Mucosa of stomach (tissue), 1 donor: Measurements from ENCODE around the gene CDK14.
"Not testable (repeated sequence)": the region's sequence is repeated elsewhere in the genome, so short reads cannot be mapped to it uniquely, and the experiment has no call there.

Experiments used
- H3K27me3 ChIP-seq: one replicate; pipeline ENCODE4 v1.7.0; 2013; ENCODE audit warnings: mild to moderate bottlenecking, low read length; ENCODE audit not compliant: control insufficient read depth, insufficient read depth
- H3K36me3 ChIP-seq: one replicate; pipeline ENCODE4 v1.7.0; 2013; ENCODE audit warnings: low read length; ENCODE audit not compliant: control insufficient read depth, insufficient read depth
- H3K4me1 ChIP-seq: one replicate; pipeline ENCODE4 v1.7.0; 2013; ENCODE audit warnings: mild to moderate bottlenecking, low read length; ENCODE audit not compliant: control insufficient read depth, insufficient read depth
- H3K4me3 ChIP-seq: one replicate; pipeline ENCODE4 v1.7.0; 2013; ENCODE audit warnings: low read length
- H3K9ac ChIP-seq: one replicate; pipeline ENCODE4 v1.7.0; 2013; ENCODE audit warnings: mild to moderate bottlenecking, low read length, moderate library complexity
- H3K9me3 ChIP-seq: one replicate; pipeline ENCODE4 v1.7.0; 2013; ENCODE audit warnings: mild to moderate bottlenecking, low read length, moderate library complexity; ENCODE audit not compliant: control insufficient read depth
- donor health status: Pancreatic carcinoma.

Gene CDK14

DNA sequence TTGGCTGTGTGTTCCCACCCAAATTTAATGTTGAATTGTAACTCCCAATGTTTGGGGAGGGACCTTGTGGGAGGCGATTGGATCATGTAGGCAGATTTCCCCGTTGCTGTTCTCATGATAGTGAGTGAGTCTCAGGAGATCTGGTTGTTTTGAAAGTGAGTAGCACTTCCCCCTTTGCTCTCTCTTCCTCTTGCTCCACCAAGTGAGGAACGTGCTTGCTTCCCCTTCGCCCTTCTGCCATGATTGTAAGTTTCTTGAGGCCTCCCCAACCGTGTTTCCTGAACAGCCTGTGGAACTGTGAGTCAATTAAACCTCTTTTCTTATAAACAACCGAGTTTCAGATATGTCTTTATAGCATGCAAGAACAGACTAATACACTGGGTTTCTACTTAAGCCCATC is 176.3 kb downstream of the CDK14 start:
- no peak overlapping the region for H3K4me3 ChIP-seq
- no peaks in the 10 kb centered on the region for H3K27me3 ChIP-seq
- H3K4me1 ChIP-seq: peaks cover 10% of the 10 kb centered on the region
- no peaks in the 10 kb centered on the region for H3K36me3 ChIP-seq
- no peaks in the 10 kb centered on the region for H3K9me3 ChIP-seq
- H3K9ac ChIP-seq: no peak overlapping the region

DNA sequence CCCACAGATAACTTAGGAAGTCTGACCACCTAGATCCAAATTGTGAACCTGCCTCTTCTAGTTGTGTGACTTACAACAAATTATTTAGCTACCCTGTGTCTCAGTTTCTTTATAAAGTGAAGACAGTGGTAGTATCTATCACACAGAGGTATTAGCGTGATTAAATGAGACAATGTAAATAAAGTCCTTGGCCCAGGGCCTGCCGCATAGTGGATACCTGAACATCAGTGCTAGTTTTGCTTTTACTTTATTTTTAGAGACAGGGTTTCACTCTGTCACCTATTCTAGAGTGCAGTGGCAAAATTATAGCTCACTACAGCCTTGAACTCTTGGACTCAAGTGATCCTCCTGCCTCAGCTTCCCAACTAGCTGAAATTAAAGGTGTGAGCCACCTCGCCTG is 177.1 kb downstream of the CDK14 start:
- H3K27me3 ChIP-seq: no peaks in the 10 kb centered on the region
- no peaks in the 10 kb centered on the region for H3K36me3 ChIP-seq
- H3K9ac ChIP-seq: no peak overlapping the region
- H3K4me1 ChIP-seq: peaks cover under 1% of the 10 kb centered on the region
- no peak overlapping the region for H3K4me3 ChIP-seq
- H3K9me3 ChIP-seq: no peaks in the 10 kb centered on the region

DNA sequence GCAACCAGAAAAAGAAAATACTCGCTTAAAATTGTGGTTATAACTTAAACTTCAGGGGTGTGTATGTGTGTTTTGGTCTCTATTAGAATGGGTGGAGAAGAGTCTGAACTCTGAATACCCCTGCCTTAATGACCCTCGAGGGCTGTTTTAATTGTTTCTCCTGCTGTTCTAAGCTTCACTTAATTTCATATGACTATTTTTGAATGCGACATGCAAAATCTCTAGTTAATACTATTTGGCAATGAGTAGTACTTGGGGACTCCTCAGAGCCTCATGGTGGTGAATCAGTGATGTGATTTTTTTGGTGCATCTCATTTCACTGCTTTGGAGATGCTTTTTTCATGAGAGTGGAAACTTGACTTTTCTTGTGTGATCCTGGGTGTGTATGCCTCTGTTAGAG is 178.6 kb downstream of the CDK14 start:
- Histone ChIP-seq H3K27me3 (no peaks in the 10 kb centered on the region), H3K4me3 (no peak overlapping the region), H3K36me3 (no peaks in the 10 kb centered on the region), H3K9me3 (no peaks in the 10 kb centered on the region), H3K4me1 (no peaks in the 10 kb centered on the region), H3K9ac (no peak overlapping the region)

DNA sequence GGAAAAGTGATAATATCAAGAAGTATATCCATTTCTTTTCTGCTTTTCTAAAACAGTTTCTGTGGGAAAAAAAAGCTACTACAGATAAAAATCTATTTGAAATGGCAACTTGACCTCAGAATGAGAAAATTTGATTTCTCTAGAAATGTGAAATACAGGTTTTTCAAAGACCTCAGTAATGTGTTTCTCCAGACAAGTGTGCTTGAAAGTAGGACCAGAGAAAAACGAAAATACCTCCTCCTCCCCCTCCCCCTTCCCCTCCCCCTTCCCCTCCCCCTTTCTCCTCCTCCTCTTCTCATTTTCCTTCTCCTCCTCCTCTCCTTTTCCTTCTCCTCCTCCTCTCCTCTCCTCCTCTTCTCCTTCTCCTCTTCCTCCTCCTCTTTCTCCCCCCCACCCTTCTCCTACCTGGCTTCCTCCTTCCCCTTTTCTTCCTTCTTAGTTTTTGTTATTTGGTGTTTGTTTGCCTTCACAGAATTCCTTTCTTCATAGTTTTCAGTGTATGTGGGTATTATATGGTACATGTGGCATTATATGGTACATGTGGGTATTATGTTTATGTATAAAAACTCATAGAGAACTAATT is 179.4 kb downstream of the CDK14 start:
- H3K9ac ChIP-seq: no peak overlapping the region

DNA sequence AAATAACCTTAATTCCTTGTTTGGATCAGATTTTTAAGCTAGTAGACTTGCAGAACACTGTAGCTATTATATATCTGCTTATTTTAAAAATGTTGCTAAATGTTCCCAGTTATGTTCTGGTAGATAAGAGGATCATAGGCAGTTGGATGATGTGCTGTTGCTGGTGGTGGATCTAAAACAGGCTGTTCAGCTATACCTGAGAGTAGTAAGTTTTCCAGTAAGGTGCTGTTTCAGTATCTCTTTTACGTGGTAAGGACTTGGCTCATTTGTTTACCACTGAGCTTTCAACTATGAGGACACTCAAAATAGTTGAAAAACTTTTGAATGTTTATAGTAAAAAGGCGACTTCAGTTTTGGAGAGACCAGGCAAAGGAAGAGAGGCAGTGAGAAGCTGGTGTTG is 180.9 kb downstream of the CDK14 start:
- Histone ChIP-seq H3K4me1 (no peaks in the 10 kb centered on the region), H3K27me3 (no peaks in the 10 kb centered on the region), H3K4me3 (no peak overlapping the region), H3K9me3 (no peaks in the 10 kb centered on the region), H3K9ac (no peak overlapping the region), H3K36me3 (no peaks in the 10 kb centered on the region)

More for the DNA sequence above, 179.4 kb downstream of the CDK14 start:
- H3K9me3 ChIP-seq: no peaks in the 10 kb centered on the region
- H3K27me3 ChIP-seq: no peaks in the 10 kb centered on the region
- no peak overlapping the region for H3K4me3 ChIP-seq
- no peaks in the 10 kb centered on the region for H3K4me1 ChIP-seq
- no peaks in the 10 kb centered on the region for H3K36me3 ChIP-seq

DNA sequence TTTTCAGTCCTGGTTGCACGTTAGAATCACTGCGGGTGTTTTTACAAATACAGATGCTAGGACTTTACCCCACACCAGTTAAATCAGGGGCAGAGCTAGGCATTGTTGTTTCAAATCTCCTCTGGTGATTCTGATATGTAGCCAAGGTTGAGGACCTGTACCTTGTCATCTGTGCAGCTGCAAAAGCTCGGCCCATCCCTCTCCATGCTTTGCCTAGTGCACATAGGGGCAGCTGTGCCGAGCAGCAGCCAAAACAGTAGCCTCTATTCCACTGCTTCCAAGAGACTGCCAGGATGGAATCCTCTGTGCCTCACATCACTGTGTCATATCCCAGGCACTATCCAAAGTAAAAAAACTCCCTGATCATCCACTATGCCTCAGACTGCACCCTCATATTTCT is 181.3 kb downstream of the CDK14 start:
- H3K27me3 ChIP-seq: no peaks in the 10 kb centered on the region
- no peaks in the 10 kb centered on the region for H3K36me3 ChIP-seq
- no peaks in the 10 kb centered on the region for H3K9me3 ChIP-seq
- no peak overlapping the region for H3K9ac ChIP-seq
- H3K4me3 ChIP-seq: no peak overlapping the region
- no peaks in the 10 kb centered on the region for H3K4me1 ChIP-seq

DNA sequence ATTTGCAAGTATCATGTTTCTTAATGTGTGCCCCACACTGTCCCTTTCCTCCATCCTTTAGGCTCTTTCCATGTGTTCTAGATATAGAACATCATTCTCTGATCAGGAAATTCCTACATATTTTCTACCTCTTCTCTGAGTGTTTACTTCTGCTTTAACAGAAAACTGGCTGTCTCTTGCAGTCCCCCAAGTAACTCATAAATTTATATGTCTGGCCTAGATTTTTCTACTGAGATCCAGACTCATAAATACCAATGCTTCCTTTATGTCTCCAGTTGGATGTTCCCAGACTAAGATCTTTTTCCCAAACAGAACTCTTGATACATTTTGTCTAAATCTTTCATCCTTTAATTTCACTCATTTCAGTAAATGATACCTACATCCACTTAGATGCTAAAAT is 181.8 kb downstream of the CDK14 start:
- Histone ChIP-seq H3K36me3 (no peaks in the 10 kb centered on the region), H3K4me3 (no peak overlapping the region), H3K4me1 (no peaks in the 10 kb centered on the region), H3K9ac (no peak overlapping the region), H3K27me3 (no peaks in the 10 kb centered on the region), H3K9me3 (no peaks in the 10 kb centered on the region)

DNA sequence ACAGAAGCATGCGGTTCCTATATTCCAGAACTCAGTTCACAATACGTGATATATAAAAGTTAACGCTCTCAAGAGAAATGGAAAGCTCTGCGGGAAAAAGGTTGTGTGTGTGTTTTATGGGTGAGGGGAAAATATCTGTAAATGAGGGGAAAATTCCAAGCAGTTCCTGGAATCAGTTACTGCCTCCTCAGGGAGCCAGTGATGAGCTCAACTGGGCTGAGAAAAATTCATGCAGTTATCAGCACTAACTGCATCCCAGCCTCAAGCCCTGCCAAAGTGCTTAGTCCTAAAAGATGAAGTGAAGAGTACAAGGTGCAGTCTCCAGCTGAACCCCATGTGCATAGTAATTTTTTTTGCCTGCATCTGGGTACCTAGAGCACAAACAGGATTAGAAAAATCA is 191.9 kb downstream of the CDK14 start:
- H3K36me3 ChIP-seq: no peaks in the 10 kb centered on the region
- no peak overlapping the region for H3K4me3 ChIP-seq
- H3K4me1 ChIP-seq: no peaks in the 10 kb centered on the region
- H3K27me3 ChIP-seq: no peaks in the 10 kb centered on the region
- H3K9me3 ChIP-seq: no peaks in the 10 kb centered on the region
- no peak overlapping the region for H3K9ac ChIP-seq

DNA sequence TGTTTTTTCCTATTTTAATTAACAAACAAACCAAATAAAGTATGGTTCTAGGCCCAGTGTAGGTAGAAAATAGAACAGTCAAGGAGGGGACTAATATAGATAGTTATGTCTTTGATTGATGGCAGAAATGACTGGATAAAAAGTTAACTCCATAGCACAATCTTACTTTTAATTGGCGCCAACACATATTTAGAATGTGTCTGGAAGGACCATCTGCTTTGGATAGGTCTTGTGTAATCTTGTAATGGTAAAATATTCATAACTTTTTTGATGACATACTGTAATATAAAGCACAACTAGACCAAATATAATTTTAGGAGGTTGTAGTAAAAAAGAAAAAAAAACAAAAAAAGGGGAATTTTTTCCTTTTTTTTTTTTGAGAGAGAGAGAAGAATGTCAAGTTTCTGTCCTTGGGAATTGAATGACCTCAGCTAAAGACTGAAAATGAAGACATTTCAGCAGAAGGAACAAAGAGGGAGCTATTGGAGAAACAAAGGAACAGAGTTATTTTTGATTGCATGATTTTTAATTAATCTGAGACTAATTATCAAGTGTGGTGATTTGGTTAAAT is 193.7 kb downstream of the CDK14 start:
- H3K9ac ChIP-seq: no peak overlapping the region
- no peaks in the 10 kb centered on the region for H3K36me3 ChIP-seq
- H3K4me3 ChIP-seq: no peak overlapping the region
- no peaks in the 10 kb centered on the region for H3K27me3 ChIP-seq
- no peaks in the 10 kb centered on the region for H3K9me3 ChIP-seq
- no peaks in the 10 kb centered on the region for H3K4me1 ChIP-seq

DNA sequence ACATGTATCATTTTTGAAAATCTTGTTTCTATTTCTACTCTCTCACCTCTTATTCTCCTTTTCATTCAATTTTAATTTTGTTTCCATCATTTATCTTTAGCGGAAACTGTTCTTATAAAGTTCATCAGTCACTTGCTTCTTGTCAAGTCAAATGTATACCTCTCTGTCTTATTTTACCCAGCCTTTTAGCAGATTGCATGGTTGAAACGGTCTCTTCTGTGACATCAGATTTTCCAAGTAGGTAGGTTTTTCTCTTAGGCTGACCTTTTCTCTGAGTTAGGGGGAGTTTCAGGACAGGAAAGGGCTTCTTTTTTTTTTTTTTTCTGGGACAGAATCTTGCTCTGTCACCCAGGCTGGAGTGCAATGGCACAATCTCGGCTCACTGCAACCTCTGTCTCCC is 195.5 kb downstream of the CDK14 start:
- Histone ChIP-seq H3K9me3 (no peaks in the 10 kb centered on the region), H3K9ac (no peak overlapping the region), H3K4me3 (no peak overlapping the region), H3K4me1 (no peaks in the 10 kb centered on the region), H3K36me3 (no peaks in the 10 kb centered on the region), H3K27me3 (no peaks in the 10 kb centered on the region)

DNA sequence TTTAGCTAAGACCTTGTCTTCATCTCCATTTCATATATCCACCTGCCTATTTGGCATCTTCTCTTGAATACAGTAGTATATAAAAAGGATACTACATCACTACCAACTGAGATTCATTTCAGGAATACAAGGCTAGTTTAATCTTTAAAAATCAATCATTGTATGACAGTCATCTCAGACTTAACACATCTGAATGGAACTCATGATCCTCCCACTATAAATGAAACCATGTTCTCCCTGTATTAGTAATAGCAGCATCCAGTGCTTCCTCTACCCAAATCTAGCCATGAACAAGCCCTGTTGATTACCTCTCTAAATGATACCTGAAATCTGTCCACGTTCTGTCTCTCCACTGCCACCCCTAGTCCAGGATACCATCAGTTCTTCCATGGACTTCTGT is 196.2 kb downstream of the CDK14 start:
- H3K36me3 ChIP-seq: no peaks in the 10 kb centered on the region
- no peaks in the 10 kb centered on the region for H3K27me3 ChIP-seq
- H3K4me3 ChIP-seq: no peak overlapping the region
- no peaks in the 10 kb centered on the region for H3K9me3 ChIP-seq
- no peaks in the 10 kb centered on the region for H3K4me1 ChIP-seq
- H3K9ac ChIP-seq: no peak overlapping the region

DNA sequence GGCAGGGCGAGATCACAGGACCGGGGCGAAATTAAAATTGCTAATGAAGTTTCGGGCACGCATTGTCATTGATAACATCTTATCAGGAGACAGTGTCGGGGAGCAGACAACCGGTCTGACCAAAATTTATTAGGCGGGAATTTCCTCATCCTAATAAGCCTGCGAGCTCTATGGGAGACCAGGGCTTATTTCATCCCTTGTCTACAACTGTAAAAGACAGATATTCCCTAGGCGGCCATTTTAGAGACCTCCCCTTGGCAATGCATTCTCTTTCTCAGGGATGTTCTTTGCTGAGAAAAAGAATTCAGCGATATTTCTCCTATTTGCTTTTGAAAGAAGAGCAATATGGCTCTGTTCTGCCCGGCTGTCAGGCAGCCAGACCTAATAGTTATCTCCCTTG is 198.1 kb downstream of the CDK14 start:
- H3K27me3 ChIP-seq, H3K9ac ChIP-seq, H3K4me3 ChIP-seq, H3K36me3 ChIP-seq, H3K9me3 ChIP-seq, H3K4me1 ChIP-seq: not testable (repeated sequence)

DNA sequence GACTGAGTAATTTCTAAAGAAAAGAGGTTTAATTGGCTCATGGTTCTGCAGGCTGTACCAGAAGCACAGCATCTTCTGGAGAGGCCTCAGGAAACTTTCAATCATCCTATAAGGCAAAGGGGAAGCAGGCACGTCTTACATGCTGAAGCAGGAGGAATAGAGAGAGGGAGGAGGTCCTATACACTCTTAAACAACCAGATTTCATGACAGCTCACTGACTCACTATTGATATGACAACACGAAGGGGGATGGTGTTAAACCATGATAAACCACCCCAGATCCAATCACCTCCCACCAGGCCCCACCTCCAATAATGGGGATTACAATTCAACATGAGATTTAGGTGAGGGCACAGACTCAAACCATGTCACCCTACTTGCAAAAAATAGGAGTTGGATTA is 201.5 kb downstream of the CDK14 start:
- H3K4me3 ChIP-seq: no peak overlapping the region
- H3K9me3 ChIP-seq: no peaks in the 10 kb centered on the region
- no peaks in the 10 kb centered on the region for H3K27me3 ChIP-seq
- H3K9ac ChIP-seq: no peak overlapping the region
- H3K4me1 ChIP-seq: no peaks in the 10 kb centered on the region
- H3K36me3 ChIP-seq: no peaks in the 10 kb centered on the region
